Activated CD4-positive, alpha-beta T cell treated with anti-CD3 and anti-CD28 coated beads, Interleukin-2, Interleukin-4, amounts not matched to agents 100 ng/mL and 50 ng/mL, durations not matched to agents 16 hours and 8 hours (primary cell): ENCODE measurements around the gene TBC1D16.

Source experiments
- DNase-seq: peaks from one replicate; pipeline ENCODE4 v3.0.0-alpha.2; 2020; ENCODE audit warnings: low spot score

The TBC1D16 gene

GRCh38 chr17:79888811-79889634 is 146.6 kb downstream of the TBC1D16 start:
- DNase-seq = no peak

GRCh38 chr17:79888009-79888540 is 147.6 kb downstream of the TBC1D16 start:
- no peak for DNase-seq

- DNase-seq = no peak
Measured at GRCh38 chr17:79887451-79887991, 148.2 kb downstream of the TBC1D16 start.

- DNase-seq = no peak
Measured at GRCh38 chr17:79883202-79883601, 152.5 kb downstream of the TBC1D16 start.
